Endothelial cell of hepatic sinusoid (primary cell): ENCODE data around the gene EPB41L2.

Experiments used
- in situ Hi-C: cut with HindIII; loops from 2 replicates; pipeline ENCODE4 v1.10.0; 2017; ENCODE audit warnings: low sequenced_read_pairs

The EPB41L2 gene

GRCh38 chr6:130982135-130982534 lies 80.9 kb downstream of the EPB41L2 start:
- in situ Hi-C loops: no loop called here

- in situ Hi-C loops: no loop called here
Observed at GRCh38 chr6:130981409-130981808, 81.6 kb downstream of the EPB41L2 start.

- in situ Hi-C loops: no loop called here
Observed at GRCh38 chr6:130980310-130981032, 82.6 kb downstream of the EPB41L2 start.

GRCh38 chr6:130978660-130979396 lies 84.2 kb downstream of the EPB41L2 start:
- in situ Hi-C loops: no loop called here

GRCh38 chr6:130978180-130978579 lies 84.9 kb downstream of the EPB41L2 start:
- in situ Hi-C loops: no loop called here

GRCh38 chr6:130975325-130975724 lies 87.7 kb downstream of the EPB41L2 start:
- in situ Hi-C loops: no loop called here

- in situ Hi-C loops: no loop called here
Observed at GRCh38 chr6:130973521-130974277, 89.3 kb downstream of the EPB41L2 start.

- in situ Hi-C loops: no loop called here
Observed at GRCh38 chr6:130971504-130971903, 91.5 kb downstream of the EPB41L2 start.

- in situ Hi-C loops: no loop called here
Observed at GRCh38 chr6:130970839-130971410, 92.1 kb downstream of the EPB41L2 start.

GRCh38 chr6:130969791-130970491 lies 93.1 kb downstream of the EPB41L2 start:
- in situ Hi-C loops: loop anchor here (5.0 kb wide), 1 partner anchor 53 kb away; no protein-coding TSS in a partner anchor

GRCh38 chr6:130969166-130969565 lies 93.9 kb downstream of the EPB41L2 start:
- in situ Hi-C loops: loop anchor here (5.0 kb wide), 1 partner anchor 52 kb away; no protein-coding TSS in a partner anchor

GRCh38 chr6:130968476-130968875 lies 94.6 kb downstream of the EPB41L2 start:
- in situ Hi-C loops: loop anchor here (5.0 kb wide), 1 partner anchor 51 kb away; no protein-coding TSS in a partner anchor

GRCh38 chr6:130967502-130968445 lies 95.3 kb downstream of the EPB41L2 start:
- in situ Hi-C loops: loop anchor here (5.0 kb wide), 1 partner anchor 50 kb away; no protein-coding TSS in a partner anchor

GRCh38 chr6:130966344-130966980 lies 96.6 kb downstream of the EPB41L2 start:
- in situ Hi-C loops: loop anchor here (5.0 kb wide), 1 partner anchor 49 kb away; no protein-coding TSS in a partner anchor

GRCh38 chr6:130965656-130966055 lies 97.4 kb downstream of the EPB41L2 start:
- in situ Hi-C loops: loop anchor here (5.0 kb wide), 1 partner anchor 48 kb away; no protein-coding TSS in a partner anchor

GRCh38 chr6:130964808-130965604 lies 98.0 kb downstream of the EPB41L2 start:
- in situ Hi-C loops: loop anchor here (5.0 kb wide), 1 partner anchor 48 kb away; no protein-coding TSS in a partner anchor

GRCh38 chr6:130964289-130964688 lies 98.8 kb downstream of the EPB41L2 start:
- in situ Hi-C loops: no loop called here

GRCh38 chr6:130962966-130963365 lies 100.1 kb downstream of the EPB41L2 start:
- in situ Hi-C loops: no loop called here
